HG03045 (cell line): ENCODE measurements around the gene ZNF365.
"Not testable (repeated sequence)": the region's sequence is repeated elsewhere in the genome, so short reads cannot be mapped to it uniquely, and the experiment has no call there.

ENCODE experiments used
- ATAC-seq: cut with Tn5 transposase; IDR thresholded peaks from one replicate; pipeline ENCODE4 v1.9.1; 2021; ENCODE audit warnings: mild to moderate bottlenecking, moderate library complexity; ENCODE audit not compliant: unreplicated experiment

Gene ZNF365

GRCh38 chr10:62373995-62374861 lies at the start of gene ZNF365:
Gene ZNF365 (plus strand): TSS chr10:62374369. CDS start chr10:62376194, 1,825 bp downstream.
- no peak for ATAC-seq

- no peak for ATAC-seq
Observed at GRCh38 chr10:62326176-62326575, 48.0 kb upstream of the ZNF365 start.

GRCh38 chr10:62327885-62328284 lies 46.3 kb upstream of the ZNF365 start:
- no peak for ATAC-seq

- ATAC-seq: no peak
Observed at GRCh38 chr10:62330213-62330612, 44.0 kb upstream of the ZNF365 start.

GRCh38 chr10:62332406-62332805 lies 41.8 kb upstream of the ZNF365 start:
- no peak for ATAC-seq

- no peak for ATAC-seq
Observed at GRCh38 chr10:62333135-62333889, 40.9 kb upstream of the ZNF365 start.

- no peak for ATAC-seq
Observed at GRCh38 chr10:62333988-62334682, 40.0 kb upstream of the ZNF365 start.

GRCh38 chr10:62335326-62335725 lies 38.8 kb upstream of the ZNF365 start:
- ATAC-seq: no peak

- no peak for ATAC-seq
Observed at GRCh38 chr10:62336404-62336803, 37.8 kb upstream of the ZNF365 start.

GRCh38 chr10:62341419-62341818 lies 32.8 kb upstream of the ZNF365 start:
- no peak for ATAC-seq

- no peak for ATAC-seq
Observed at GRCh38 chr10:62343000-62343399, 31.2 kb upstream of the ZNF365 start.

- ATAC-seq: no peak
Observed at GRCh38 chr10:62348029-62348428, 26.1 kb upstream of the ZNF365 start.

GRCh38 chr10:62352356-62352970 lies 21.7 kb upstream of the ZNF365 start:
- ATAC-seq: no peak

- ATAC-seq: no peak
Observed at GRCh38 chr10:62354916-62355315, 19.3 kb upstream of the ZNF365 start.

- ATAC-seq: no peak
Observed at GRCh38 chr10:62356447-62356846, 17.7 kb upstream of the ZNF365 start.

- ATAC-seq: not testable (repeated sequence)
Observed at GRCh38 chr10:62358151-62358550, 16.0 kb upstream of the ZNF365 start.

- ATAC-seq: no peak
Observed at GRCh38 chr10:62373639-62373994, 552 bp upstream of the ZNF365 start.

- no peak for ATAC-seq
Observed at GRCh38 chr10:62374862-62375710, 917 bp downstream of the ZNF365 start.

GRCh38 chr10:62376071-62377025 lies 2.2 kb downstream of the ZNF365 start:
- no peak for ATAC-seq
